Peyer's patch (tissue), 4 donors: Measurements from ENCODE around the gene GABRB1.

Experiments used
- POLR2A ChIP-seq, 2 donors: fragments of 450-650 bp; IDR thresholded peaks; one replicate each; pipeline ENCODE4 v1.5.1; 2017; ENCODE audit warnings: antibody characterized with exemption in 2 of 2, mild to moderate bottlenecking in 2 of 2, moderate library complexity in 2 of 2
- TF ChIP-seq, protein P1 (sequence below), 6 experiments: fragments of 450-650 bp in 4 of 6; fragments of 200-600 bp in 2 of 6; sonication (generic) in 1 of 6; IDR thresholded peaks; one replicate each; pipeline ENCODE4 v1.5.1; 2017 to 2019; ENCODE audit warnings: antibody characterized with exemption in 6 of 6, mild to moderate bottlenecking in 3 of 6, moderate library complexity in 1 of 6

GRCh38 chr4:46994007-46994405, 37.4 kb upstream of the GABRB1 start:
- TF ChIP-seq, protein P1, sequence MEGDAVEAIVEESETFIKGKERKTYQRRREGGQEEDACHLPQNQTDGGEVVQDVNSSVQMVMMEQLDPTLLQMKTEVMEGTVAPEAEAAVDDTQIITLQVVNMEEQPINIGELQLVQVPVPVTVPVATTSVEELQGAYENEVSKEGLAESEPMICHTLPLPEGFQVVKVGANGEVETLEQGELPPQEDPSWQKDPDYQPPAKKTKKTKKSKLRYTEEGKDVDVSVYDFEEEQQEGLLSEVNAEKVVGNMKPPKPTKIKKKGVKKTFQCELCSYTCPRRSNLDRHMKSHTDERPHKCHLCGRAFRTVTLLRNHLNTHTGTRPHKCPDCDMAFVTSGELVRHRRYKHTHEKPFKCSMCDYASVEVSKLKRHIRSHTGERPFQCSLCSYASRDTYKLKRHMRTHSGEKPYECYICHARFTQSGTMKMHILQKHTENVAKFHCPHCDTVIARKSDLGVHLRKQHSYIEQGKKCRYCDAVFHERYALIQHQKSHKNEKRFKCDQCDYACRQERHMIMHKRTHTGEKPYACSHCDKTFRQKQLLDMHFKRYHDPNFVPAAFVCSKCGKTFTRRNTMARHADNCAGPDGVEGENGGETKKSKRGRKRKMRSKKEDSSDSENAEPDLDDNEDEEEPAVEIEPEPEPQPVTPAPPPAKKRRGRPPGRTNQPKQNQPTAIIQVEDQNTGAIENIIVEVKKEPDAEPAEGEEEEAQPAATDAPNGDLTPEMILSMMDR (IDR thresholded peaks at IDR 0.05): no peak
- no peak for TF ChIP-seq POLR2A (IDR thresholded peaks at IDR 0.05)
